ENCODE results near the gene CADM1.

CADM1 gene

GRCh38 chr11:115168229-115168671 lies 336.0 kb downstream of the CADM1 start:
- H3K27me3 ChIP-seq (ENCODE audit: insufficient read depth, low read length), result peaks cover 7% of the 10 kb centered on the region
- H3K4me3 ChIP-seq (ENCODE audit: low read length), result no peak overlapping the region
- no peak overlapping the region for H2AFZ ChIP-seq (ENCODE audit: low read depth, low read length)
- H3K9me3 ChIP-seq (ENCODE audit: low read length), result no peaks in the 10 kb centered on the region
- no peaks in the 10 kb centered on the region for H3K36me3 ChIP-seq (ENCODE audit: insufficient read depth, low read length)
- H3K4me1 ChIP-seq (ENCODE audit: insufficient read depth, low read length), result peaks cover 14% of the 10 kb centered on the region

GRCh38 chr11:115167456-115167855 lies 336.8 kb downstream of the CADM1 start:
- Histone ChIP-seq H3K36me3 (ENCODE audit: insufficient read depth, low read length) (no peaks in the 10 kb centered on the region), H3K4me3 (ENCODE audit: low read length) (no peak overlapping the region), H3K27me3 (ENCODE audit: insufficient read depth, low read length) (peaks cover 7% of the 10 kb centered on the region), H3K4me1 (ENCODE audit: insufficient read depth, low read length) (peaks cover 14% of the 10 kb centered on the region), H2AFZ (ENCODE audit: low read depth, low read length) (no peak overlapping the region), H3K9me3 (ENCODE audit: low read length) (no peaks in the 10 kb centered on the region)

DNA sequence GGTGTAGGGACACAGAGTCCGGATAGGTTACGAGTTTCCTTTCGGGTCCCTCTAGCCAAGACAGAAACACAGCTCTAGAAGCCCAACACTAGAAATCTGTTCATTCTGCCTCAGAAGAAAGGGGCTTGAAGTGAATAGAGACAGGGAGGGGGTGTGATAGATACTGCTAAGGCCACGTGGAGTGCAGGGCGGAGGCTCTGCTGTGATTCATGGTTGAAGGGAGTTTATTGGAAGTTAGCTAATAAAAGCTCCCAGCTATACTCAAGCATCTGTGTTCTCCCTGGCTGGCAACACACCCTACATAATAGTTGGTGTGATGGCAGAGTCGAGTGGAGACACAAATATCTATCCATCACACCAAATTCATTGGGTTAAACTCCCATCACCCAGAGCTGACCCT lies 337.4 kb downstream of the CADM1 start:
- H3K9me3 ChIP-seq (ENCODE audit: low read length), result no peaks in the 10 kb centered on the region
- no peak overlapping the region for H3K4me3 ChIP-seq (ENCODE audit: low read length)
- H2AFZ ChIP-seq (ENCODE audit: low read depth, low read length), result no peak overlapping the region
- no peaks in the 10 kb centered on the region for H3K36me3 ChIP-seq (ENCODE audit: insufficient read depth, low read length)
- peaks cover 14% of the 10 kb centered on the region for H3K4me1 ChIP-seq (ENCODE audit: insufficient read depth, low read length)
- H3K27me3 ChIP-seq (ENCODE audit: insufficient read depth, low read length), result peaks cover 7% of the 10 kb centered on the region

DNA sequence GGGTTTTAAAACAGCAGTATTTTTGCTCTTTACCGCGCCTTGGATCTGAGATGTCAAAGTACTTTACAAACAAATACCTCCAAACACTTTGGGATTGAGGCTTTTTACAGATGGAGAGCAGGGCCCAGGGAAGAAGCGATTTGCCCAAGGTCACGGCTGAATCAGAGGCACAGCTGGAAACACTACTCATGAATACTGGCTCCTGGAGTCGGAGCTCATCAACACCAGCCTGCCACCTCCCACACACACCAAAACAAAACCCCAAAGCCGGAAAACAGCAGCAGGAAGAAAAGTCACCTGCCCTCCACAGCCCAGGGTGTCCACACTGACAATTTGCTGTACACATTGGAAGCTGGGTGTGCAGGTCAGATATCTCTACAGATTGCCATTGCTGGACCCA lies 339.4 kb downstream of the CADM1 start:
- Histone ChIP-seq H3K36me3 (ENCODE audit: insufficient read depth, low read length) (no peaks in the 10 kb centered on the region), H3K9me3 (ENCODE audit: low read length) (no peaks in the 10 kb centered on the region), H3K4me1 (ENCODE audit: insufficient read depth, low read length) (peaks cover 10% of the 10 kb centered on the region), H2AFZ (ENCODE audit: low read depth, low read length) (no peak overlapping the region), H3K4me3 (ENCODE audit: low read length) (no peak overlapping the region), H3K27me3 (ENCODE audit: insufficient read depth, low read length) (peaks cover 7% of the 10 kb centered on the region)

GRCh38 chr11:115162919-115163318 lies 341.3 kb downstream of the CADM1 start:
- H3K27me3 ChIP-seq (ENCODE audit: insufficient read depth, low read length), result peaks cover 9% of the 10 kb centered on the region

GRCh38 chr11:115161876-115162275 lies 342.3 kb downstream of the CADM1 start:
- Histone ChIP-seq H3K27me3 (ENCODE audit: insufficient read depth, low read length) (peaks cover 10% of the 10 kb centered on the region), H3K9me3 (ENCODE audit: low read length) (no peaks in the 10 kb centered on the region), H3K36me3 (ENCODE audit: insufficient read depth, low read length) (no peaks in the 10 kb centered on the region), H3K4me1 (ENCODE audit: insufficient read depth, low read length) (peaks cover 10% of the 10 kb centered on the region), H3K4me3 (ENCODE audit: low read length) (no peak overlapping the region), H2AFZ (ENCODE audit: low read depth, low read length) (no peak overlapping the region)

More at GRCh38 chr11:115162919-115163318, 341.3 kb downstream of the CADM1 start:
- Histone ChIP-seq H3K9me3 (ENCODE audit: low read length) (no peaks in the 10 kb centered on the region), H3K4me1 (ENCODE audit: insufficient read depth, low read length) (peaks cover 10% of the 10 kb centered on the region), H3K36me3 (ENCODE audit: insufficient read depth, low read length) (no peaks in the 10 kb centered on the region), H3K4me3 (ENCODE audit: low read length) (no peak overlapping the region), H2AFZ (ENCODE audit: low read depth, low read length) (no peak overlapping the region)

- H3K9me3 ChIP-seq (ENCODE audit: low read length), result no peaks in the 10 kb centered on the region
- no peaks in the 10 kb centered on the region for H3K36me3 ChIP-seq (ENCODE audit: insufficient read depth, low read length)
- peaks cover 13% of the 10 kb centered on the region for H3K27me3 ChIP-seq (ENCODE audit: insufficient read depth, low read length)
- H2AFZ ChIP-seq (ENCODE audit: low read depth, low read length), result no peak overlapping the region
- no peak overlapping the region for H3K4me3 ChIP-seq (ENCODE audit: low read length)
- no peaks in the 10 kb centered on the region for H3K4me1 ChIP-seq (ENCODE audit: insufficient read depth, low read length)
These were observed 345.0 kb downstream of the CADM1 start for GRCh38 chr11:115159207-115159606.

- Histone ChIP-seq H3K36me3 (ENCODE audit: insufficient read depth, low read length) (no peaks in the 10 kb centered on the region), H2AFZ (ENCODE audit: low read depth, low read length) (no peak overlapping the region), H3K27me3 (ENCODE audit: insufficient read depth, low read length) (peaks cover 13% of the 10 kb centered on the region)
These were observed 346.2 kb downstream of the CADM1 start for GRCh38 chr11:115158053-115158452.

DNA sequence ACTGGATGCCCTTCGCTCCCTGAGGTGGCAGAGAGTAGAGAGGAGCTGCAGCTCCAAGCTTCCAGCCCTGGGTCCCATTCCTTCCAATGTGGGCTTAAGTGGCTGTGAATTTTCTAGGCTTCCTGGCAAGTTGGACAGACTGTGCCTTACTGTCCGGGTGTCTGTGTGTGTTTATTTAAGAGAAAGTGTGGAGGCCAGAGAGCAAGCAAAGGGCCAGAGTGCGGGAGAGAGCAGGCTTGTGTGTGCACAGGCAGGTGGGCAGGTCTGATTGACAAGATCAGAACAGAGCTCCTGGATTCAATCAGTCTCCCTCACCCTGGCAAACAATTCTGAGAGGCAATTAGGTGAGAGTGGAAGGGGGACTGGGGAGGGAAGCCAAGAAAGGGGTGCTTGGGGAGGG lies 347.0 kb downstream of the CADM1 start:
- Histone ChIP-seq H3K9me3 (ENCODE audit: low read length) (no peaks in the 10 kb centered on the region), H3K4me1 (ENCODE audit: insufficient read depth, low read length) (no peaks in the 10 kb centered on the region), H3K4me3 (ENCODE audit: low read length) (no peak overlapping the region), H3K27me3 (ENCODE audit: insufficient read depth, low read length) (peaks cover 13% of the 10 kb centered on the region), H2AFZ (ENCODE audit: low read depth, low read length) (no peak overlapping the region), H3K36me3 (ENCODE audit: insufficient read depth, low read length) (no peaks in the 10 kb centered on the region)

More at GRCh38 chr11:115158053-115158452, 346.2 kb downstream of the CADM1 start:
- H3K9me3 ChIP-seq (ENCODE audit: low read length), result no peaks in the 10 kb centered on the region
- H3K4me1 ChIP-seq (ENCODE audit: insufficient read depth, low read length), result no peaks in the 10 kb centered on the region
- no peak overlapping the region for H3K4me3 ChIP-seq (ENCODE audit: low read length)

DNA sequence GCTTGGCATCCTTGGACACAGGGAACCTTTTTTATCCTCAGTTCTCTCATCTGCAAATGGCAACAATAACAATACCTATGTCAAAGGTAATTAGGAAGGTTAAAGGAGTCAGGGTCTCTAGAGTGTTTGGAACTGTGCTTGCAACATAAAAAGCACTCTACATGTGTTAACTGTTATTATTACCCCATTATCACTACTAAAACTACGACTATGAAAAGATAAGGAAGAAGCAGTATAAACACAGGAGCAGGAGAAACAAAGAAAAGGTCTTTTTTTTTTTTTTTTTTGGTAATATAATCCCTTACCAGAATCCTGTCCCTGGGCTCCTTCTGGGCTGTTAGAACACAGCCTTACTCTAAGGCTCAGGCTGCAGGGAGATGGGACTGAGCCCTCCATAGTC lies 348.2 kb downstream of the CADM1 start:
- no peak overlapping the region for H2AFZ ChIP-seq (ENCODE audit: low read depth, low read length)
- peaks cover 13% of the 10 kb centered on the region for H3K27me3 ChIP-seq (ENCODE audit: insufficient read depth, low read length)
- H3K36me3 ChIP-seq (ENCODE audit: insufficient read depth, low read length), result no peaks in the 10 kb centered on the region
- no peaks in the 10 kb centered on the region for H3K9me3 ChIP-seq (ENCODE audit: low read length)
- no peak overlapping the region for H3K4me3 ChIP-seq (ENCODE audit: low read length)
- H3K4me1 ChIP-seq (ENCODE audit: insufficient read depth, low read length), result no peaks in the 10 kb centered on the region

DNA sequence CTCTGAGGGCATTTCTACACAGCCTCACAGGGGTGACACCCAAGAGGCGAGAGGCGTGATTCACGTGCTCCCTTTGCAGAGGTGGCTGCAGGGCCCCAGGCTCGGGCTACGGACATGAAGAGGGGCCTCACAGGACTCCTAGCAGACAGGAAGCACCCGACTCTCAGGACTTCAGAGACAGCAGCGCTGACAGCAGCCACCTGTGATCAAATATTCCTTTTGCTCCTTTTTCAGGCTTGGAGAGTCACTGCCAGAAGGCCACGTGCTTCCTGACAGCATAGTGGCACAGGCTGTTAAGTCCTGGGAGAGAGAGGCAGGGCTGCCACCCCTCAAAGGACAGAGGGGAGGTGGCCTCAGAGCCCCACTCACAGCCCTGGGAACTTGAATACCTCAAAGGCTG lies 348.9 kb downstream of the CADM1 start:
- H2AFZ ChIP-seq (ENCODE audit: low read depth, low read length), result no peak overlapping the region
- no peaks in the 10 kb centered on the region for H3K9me3 ChIP-seq (ENCODE audit: low read length)
- H3K36me3 ChIP-seq (ENCODE audit: insufficient read depth, low read length), result no peaks in the 10 kb centered on the region
- H3K4me1 ChIP-seq (ENCODE audit: insufficient read depth, low read length), result no peaks in the 10 kb centered on the region
- peaks cover 13% of the 10 kb centered on the region for H3K27me3 ChIP-seq (ENCODE audit: insufficient read depth, low read length)
- H3K4me3 ChIP-seq (ENCODE audit: low read length), result no peak overlapping the region

GRCh38 chr11:115154355-115154736 lies 349.9 kb downstream of the CADM1 start:
- H3K36me3 ChIP-seq (ENCODE audit: insufficient read depth, low read length), result no peaks in the 10 kb centered on the region
- H3K4me3 ChIP-seq (ENCODE audit: low read length), result no peak overlapping the region
- no peak overlapping the region for H2AFZ ChIP-seq (ENCODE audit: low read depth, low read length)
- no peaks in the 10 kb centered on the region for H3K9me3 ChIP-seq (ENCODE audit: low read length)
- H3K4me1 ChIP-seq (ENCODE audit: insufficient read depth, low read length), result no peaks in the 10 kb centered on the region
- H3K27me3 ChIP-seq (ENCODE audit: insufficient read depth, low read length), result peaks cover 13% of the 10 kb centered on the region

DNA sequence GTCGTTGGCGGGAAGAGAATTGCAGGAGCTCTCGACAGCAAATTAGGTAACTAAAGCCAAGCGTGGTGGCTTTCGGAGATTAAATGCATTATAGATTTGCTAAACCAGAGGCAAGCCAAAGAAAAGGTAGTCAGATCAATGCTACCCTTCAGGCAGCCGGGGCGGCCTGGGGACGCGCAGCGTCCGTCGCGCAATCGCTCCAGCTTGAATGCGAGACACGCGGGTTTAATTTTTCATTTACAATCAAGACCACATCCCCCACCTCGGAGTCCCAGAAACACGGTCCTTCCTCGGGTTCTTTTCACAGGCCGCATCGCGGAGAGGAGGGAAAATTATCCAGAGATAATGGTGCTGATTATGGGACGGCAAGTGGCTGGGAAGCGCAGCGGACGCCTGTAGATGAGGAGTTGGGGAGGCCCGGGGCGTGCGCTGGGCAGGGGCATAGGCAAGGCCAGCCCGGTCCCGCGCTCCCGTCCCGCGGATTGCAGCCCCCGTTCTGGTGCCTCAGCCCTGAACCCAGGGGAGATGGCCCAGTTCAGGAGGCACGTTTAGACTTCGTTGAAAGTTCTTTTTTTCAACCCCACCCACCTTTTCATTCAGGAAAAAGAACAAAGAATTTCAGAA lies 350.4 kb downstream of the CADM1 start:
- no peaks in the 10 kb centered on the region for H3K9me3 ChIP-seq (ENCODE audit: low read length)
- H3K27me3 ChIP-seq (ENCODE audit: insufficient read depth, low read length), result peaks cover 13% of the 10 kb centered on the region
- H3K36me3 ChIP-seq (ENCODE audit: insufficient read depth, low read length), result no peaks in the 10 kb centered on the region
- H2AFZ ChIP-seq (ENCODE audit: low read depth, low read length), result no peak overlapping the region
- no peaks in the 10 kb centered on the region for H3K4me1 ChIP-seq (ENCODE audit: insufficient read depth, low read length)
- no peak overlapping the region for H3K4me3 ChIP-seq (ENCODE audit: low read length)

DNA sequence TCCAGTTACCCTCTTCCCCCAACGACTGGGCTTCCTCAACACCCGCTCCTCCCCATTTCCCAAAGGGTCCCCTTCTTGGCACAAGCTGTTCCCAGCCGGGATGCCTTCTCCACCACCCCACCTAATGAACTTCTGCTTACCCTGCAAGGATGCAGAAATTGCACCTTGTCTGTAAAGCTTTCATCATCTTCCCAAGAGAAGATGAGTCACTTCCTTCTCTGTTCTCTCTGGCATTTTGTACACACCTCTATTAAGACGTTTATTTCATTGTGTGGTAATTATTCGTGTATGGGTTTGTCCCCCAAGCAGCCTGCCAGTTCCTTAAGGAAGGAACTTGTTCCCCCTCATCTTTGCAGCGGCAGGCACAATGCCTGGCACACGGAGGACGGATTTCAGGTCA lies 351.1 kb downstream of the CADM1 start:
- Histone ChIP-seq H3K4me1 (ENCODE audit: insufficient read depth, low read length) (no peaks in the 10 kb centered on the region), H3K9me3 (ENCODE audit: low read length) (no peaks in the 10 kb centered on the region), H3K4me3 (ENCODE audit: low read length) (no peak overlapping the region), H3K27me3 (ENCODE audit: insufficient read depth, low read length) (peaks cover 10% of the 10 kb centered on the region), H2AFZ (ENCODE audit: low read depth, low read length) (no peak overlapping the region), H3K36me3 (ENCODE audit: insufficient read depth, low read length) (no peaks in the 10 kb centered on the region)

Measured in neuron (in vitro differentiated cells).